ENCODE measurements around the gene REXO5.

DNA sequence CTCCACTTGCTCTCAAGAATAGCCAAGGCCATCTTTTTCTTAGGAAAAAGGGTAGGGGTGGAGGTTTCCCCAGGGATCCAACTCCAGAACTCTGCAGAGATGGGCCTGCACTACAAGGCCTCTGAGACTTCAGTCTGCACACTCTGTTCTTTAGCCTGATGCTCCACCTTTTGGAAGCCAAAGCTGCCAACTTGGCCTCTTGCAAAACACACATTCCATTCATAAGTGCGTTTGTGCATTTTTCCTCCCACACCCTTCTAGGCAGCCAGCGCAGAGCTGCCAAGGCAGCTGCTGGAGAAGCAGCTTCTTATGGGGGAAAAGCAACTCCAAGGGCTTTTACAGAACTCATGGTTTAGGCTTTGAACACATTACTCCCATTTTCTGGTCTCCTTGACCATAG is 45.3 kb downstream of the REXO5 start:
- TF ChIP-seq, protein P1, sequence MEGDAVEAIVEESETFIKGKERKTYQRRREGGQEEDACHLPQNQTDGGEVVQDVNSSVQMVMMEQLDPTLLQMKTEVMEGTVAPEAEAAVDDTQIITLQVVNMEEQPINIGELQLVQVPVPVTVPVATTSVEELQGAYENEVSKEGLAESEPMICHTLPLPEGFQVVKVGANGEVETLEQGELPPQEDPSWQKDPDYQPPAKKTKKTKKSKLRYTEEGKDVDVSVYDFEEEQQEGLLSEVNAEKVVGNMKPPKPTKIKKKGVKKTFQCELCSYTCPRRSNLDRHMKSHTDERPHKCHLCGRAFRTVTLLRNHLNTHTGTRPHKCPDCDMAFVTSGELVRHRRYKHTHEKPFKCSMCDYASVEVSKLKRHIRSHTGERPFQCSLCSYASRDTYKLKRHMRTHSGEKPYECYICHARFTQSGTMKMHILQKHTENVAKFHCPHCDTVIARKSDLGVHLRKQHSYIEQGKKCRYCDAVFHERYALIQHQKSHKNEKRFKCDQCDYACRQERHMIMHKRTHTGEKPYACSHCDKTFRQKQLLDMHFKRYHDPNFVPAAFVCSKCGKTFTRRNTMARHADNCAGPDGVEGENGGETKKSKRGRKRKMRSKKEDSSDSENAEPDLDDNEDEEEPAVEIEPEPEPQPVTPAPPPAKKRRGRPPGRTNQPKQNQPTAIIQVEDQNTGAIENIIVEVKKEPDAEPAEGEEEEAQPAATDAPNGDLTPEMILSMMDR (IDR thresholded peaks at IDR 0.05) = peak in 1 of 5 experiments; percentile 24
- TF ChIP-seq POLR2A (IDR thresholded peaks at IDR 0.05) (peak; percentile 37 to 59), EP300 (IDR thresholded peaks at IDR 0.05) (peak; percentile 87 to 99)
